RWPE2 (cell line): ENCODE measurements around the gene DRD4.
"Not testable (repeated sequence)": the region's sequence is repeated elsewhere in the genome, so short reads cannot be mapped to it uniquely, and the experiment has no call there.

ENCODE experiments used
- ATAC-seq: fragments of 200-7000 bp; cut with Tn5 transposase; 3 replicates; pipeline ENCODE4 v1.9.1; 2021; ENCODE audit warnings: low read depth
- DNase-seq: peaks from one replicate; pipeline ENCODE4 v3.0.0-alpha.2; 2020; ENCODE audit warnings: low spot score
- H3K27ac ChIP-seq: fragments of 450-650 bp; 2 replicates; pipeline ENCODE4 v1.5.1; 2017; ENCODE audit warnings: mild to moderate bottlenecking; ENCODE audit not compliant: poor library complexity, severe bottlenecking
- H3K27me3 ChIP-seq: fragments of 250-450 bp; sonication (Bioruptor Pico); 2 replicates; pipeline ENCODE4 v1.5.1; 2021; ENCODE audit warnings: mild to moderate bottlenecking, moderate library complexity; ENCODE audit not compliant: insufficient read depth, poor library complexity, severe bottlenecking
- H3K36me3 ChIP-seq: fragments of 250-450 bp; sonication (Bioruptor Pico); 2 replicates; pipeline ENCODE4 v1.5.1; 2020; ENCODE audit warnings: low read depth, mild to moderate bottlenecking, moderate library complexity
- H3K4me1 ChIP-seq: fragments of 250-450 bp; sonication (Bioruptor Pico); 2 replicates; pipeline ENCODE4 v1.5.1; 2021; ENCODE audit warnings: mild to moderate bottlenecking, moderate library complexity; ENCODE audit not compliant: insufficient read depth, poor library complexity, severe bottlenecking
- H3K4me3 ChIP-seq: fragments of 250-450 bp; sonication (Bioruptor Pico); 2 replicates; pipeline ENCODE4 v1.5.1; 2021; ENCODE audit warnings: mild to moderate bottlenecking, moderate library complexity; ENCODE audit not compliant: severe bottlenecking
- H3K9me3 ChIP-seq: fragments of 250-450 bp; sonication (Bioruptor Pico); 2 replicates; pipeline ENCODE4 v1.5.1; 2021; ENCODE audit warnings: mild to moderate bottlenecking, moderate library complexity; ENCODE audit not compliant: severe bottlenecking
- TF ChIP-seq, protein P1 (sequence below): fragments of 450-650 bp; IDR thresholded peaks from one replicate; pipeline ENCODE4 v1.5.1; 2017; ENCODE audit warnings: mild to moderate bottlenecking, moderate library complexity; ENCODE audit not compliant: poor library complexity, severe bottlenecking

The DRD4 gene

DNA sequence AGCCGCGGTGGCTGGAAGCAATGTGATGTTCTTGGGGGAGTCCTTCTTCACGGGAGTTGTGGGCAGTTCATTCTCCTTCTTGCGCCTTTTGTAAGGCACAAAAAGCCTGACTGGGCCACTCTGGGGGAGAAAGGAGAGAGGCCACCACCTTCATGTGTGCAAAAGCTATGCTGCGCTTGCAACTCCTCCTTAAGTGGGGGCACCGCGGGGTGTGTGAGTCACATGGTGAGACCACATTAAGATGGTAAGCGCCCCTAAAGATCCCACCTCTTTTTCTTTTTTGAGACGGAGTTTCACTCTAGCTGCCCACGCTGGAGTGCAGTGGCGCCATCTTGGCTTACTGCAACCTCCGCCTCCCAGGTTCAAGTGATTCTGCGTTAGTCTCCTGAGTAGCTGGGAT is 43.9 kb downstream of the DRD4 start:
- DNase-seq (no peak), ATAC-seq (no peak)
- Histone ChIP-seq H3K36me3 (peaks cover 63% of the 10 kb centered on the region), H3K9me3 (no peaks in the 10 kb centered on the region), H3K27ac (no peak overlapping the region), H3K4me1 (no peaks in the 10 kb centered on the region), H3K4me3 (no peak overlapping the region), H3K27me3 (no peaks in the 10 kb centered on the region)
- TF ChIP-seq, protein P1, sequence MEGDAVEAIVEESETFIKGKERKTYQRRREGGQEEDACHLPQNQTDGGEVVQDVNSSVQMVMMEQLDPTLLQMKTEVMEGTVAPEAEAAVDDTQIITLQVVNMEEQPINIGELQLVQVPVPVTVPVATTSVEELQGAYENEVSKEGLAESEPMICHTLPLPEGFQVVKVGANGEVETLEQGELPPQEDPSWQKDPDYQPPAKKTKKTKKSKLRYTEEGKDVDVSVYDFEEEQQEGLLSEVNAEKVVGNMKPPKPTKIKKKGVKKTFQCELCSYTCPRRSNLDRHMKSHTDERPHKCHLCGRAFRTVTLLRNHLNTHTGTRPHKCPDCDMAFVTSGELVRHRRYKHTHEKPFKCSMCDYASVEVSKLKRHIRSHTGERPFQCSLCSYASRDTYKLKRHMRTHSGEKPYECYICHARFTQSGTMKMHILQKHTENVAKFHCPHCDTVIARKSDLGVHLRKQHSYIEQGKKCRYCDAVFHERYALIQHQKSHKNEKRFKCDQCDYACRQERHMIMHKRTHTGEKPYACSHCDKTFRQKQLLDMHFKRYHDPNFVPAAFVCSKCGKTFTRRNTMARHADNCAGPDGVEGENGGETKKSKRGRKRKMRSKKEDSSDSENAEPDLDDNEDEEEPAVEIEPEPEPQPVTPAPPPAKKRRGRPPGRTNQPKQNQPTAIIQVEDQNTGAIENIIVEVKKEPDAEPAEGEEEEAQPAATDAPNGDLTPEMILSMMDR, result no peak

DNA sequence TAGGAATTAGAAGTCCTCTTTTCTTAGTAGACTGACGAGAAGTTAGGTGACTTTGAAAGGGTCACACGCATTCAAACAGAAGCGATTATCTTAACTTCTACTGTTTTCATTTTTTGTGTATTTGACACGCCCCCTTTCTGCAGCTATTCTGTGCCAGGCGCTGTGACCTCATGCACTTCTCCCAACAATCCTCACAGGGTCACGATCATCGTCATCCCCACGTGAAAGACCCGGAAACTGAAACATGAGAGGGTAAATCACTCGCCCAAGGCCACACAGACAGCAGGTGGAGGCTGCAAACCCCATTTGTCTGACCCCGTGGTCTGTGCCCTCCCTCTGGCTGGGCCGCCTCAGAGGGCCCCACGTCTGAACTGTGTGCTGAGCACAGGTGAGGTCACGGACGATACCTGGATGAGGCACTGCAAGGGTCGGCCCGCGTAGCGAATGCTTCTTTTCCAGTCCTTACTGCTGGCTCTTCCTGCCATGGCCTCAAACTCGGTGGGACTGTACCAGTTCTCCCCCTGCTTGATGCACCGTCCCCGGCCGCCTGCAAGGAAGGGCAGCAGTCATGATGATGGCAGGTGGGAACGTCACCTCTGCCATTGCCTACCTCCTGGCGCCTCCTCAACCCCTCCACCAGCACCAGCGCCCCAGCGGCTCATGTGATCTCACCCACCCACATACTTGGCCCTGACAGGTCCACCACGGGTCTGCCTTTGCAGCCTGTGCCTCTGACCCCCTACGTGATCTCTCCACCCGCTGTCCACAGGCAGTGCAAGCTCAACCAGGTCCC is 49.6 kb downstream of the DRD4 start:
- H3K36me3 ChIP-seq, result peaks cover 60% of the 10 kb centered on the region

DNA sequence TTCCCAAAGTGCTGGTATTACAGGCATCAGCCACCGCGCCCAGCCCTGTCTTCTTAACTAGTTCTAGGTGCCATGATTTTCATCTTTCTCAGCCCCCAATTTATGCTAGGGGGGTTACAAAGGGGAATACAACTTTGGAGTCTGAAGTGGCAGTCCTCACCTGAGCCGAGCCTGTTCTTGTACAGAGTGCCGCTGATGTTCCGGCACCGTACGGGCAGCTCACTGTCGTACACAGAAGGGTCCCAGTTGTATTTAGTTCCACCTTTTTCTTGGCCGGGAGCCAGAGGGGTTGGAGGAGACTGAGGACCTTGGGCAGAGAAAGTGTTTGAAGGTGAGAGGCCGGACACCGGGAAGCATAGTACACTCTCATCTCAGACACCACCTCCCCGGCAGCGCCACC is 50.7 kb downstream of the DRD4 start:
- Histone ChIP-seq H3K4me3 (no peak overlapping the region), H3K27ac (no peak overlapping the region), H3K9me3 (no peaks in the 10 kb centered on the region), H3K27me3 (no peaks in the 10 kb centered on the region), H3K36me3 (peaks cover 60% of the 10 kb centered on the region), H3K4me1 (no peaks in the 10 kb centered on the region)
- TF ChIP-seq, protein P1, result no peak
- no peak for ATAC-seq
- no peak for DNase-seq

More for the DNA sequence above, 49.6 kb downstream of the DRD4 start:
- Histone ChIP-seq H3K4me1 (no peaks in the 10 kb centered on the region), H3K27me3 (no peaks in the 10 kb centered on the region), H3K27ac (no peak overlapping the region), H3K9me3 (no peaks in the 10 kb centered on the region), H3K4me3 (no peak overlapping the region)
- TF ChIP-seq, protein P1, result no peak
- no peak for ATAC-seq
- no peak for DNase-seq

DNA sequence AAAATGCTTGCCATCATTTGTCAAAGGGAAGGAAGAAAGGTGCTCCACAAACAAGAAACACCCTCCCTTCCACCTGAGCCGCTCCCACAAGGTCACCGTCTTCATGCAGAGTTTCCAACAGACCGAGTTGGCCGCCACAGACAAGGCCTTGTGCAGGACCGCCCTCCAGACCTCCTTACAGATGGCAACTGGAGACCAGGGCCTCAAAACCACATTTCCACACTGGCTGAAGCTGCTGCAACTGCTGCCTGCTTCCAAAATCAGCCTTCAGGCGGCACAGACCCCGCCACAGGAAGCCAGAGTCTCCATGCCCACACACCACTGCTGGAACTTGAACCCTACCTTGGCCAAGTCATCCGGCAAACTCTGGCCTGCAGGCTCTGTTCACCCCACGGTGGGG is 51.6 kb downstream of the DRD4 start:
- Histone ChIP-seq H3K36me3 (peaks cover 51% of the 10 kb centered on the region), H3K27me3 (no peaks in the 10 kb centered on the region), H3K4me3 (no peak overlapping the region), H3K9me3 (no peaks in the 10 kb centered on the region), H3K4me1 (peaks cover 8% of the 10 kb centered on the region), H3K27ac (no peak overlapping the region)
- DNase-seq (no peak), ATAC-seq (no peak)
- TF ChIP-seq, protein P1, result no peak

DNA sequence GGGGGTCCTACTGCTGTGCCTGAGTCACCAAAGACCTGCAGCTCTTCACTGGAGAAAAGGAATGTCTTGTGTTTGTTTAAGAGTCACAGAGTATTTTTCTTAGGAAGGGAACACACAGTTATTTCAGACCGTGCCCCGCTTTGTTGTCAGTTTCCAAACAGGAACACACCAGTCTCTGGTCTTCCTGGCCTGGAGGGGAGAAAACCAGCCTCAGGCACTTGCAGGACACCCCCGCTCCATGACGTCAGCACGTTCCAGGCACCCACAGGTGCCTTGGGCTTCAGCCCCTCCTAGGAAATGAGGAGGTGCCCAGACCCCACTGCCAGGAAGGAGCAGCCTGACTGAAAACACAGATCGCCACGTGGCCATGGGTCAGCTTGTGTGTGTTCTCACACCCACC is 52.6 kb downstream of the DRD4 start:
- Histone ChIP-seq H3K36me3 (peaks cover 41% of the 10 kb centered on the region), H3K4me3 (no peak overlapping the region), H3K9me3 (no peaks in the 10 kb centered on the region), H3K27ac (no peak overlapping the region), H3K27me3 (no peaks in the 10 kb centered on the region), H3K4me1 (peaks cover 13% of the 10 kb centered on the region)
- ATAC-seq (no peak), DNase-seq (no peak)
- TF ChIP-seq, protein P1, result no peak

DNA sequence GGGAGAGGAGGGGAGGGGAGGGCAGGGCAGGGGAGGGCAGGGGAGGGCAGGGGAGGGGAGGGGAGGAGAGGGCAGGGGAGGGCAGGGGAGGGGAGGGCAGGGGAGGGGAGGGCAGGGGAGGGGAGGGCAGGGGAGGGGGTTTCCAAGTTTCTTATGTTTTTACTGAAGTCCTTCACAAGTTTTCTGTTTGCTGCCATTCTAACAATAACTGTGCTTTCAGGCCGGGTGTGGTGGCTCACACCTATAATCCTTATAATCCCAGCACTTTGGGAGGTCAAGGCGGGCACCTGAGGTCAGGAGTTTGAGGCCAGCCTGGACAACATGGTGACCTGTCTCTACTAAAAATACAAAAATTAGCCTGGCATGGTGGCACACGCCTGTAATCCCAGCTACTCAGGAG is 53.2 kb downstream of the DRD4 start:
- H3K27ac ChIP-seq, H3K4me3 ChIP-seq, DNase-seq, H3K9me3 ChIP-seq, ATAC-seq, H3K27me3 ChIP-seq: not testable (repeated sequence)
- Histone ChIP-seq H3K4me1 (peaks cover 13% of the 10 kb centered on the region), H3K36me3 (peaks cover 37% of the 10 kb centered on the region)
